Measurements from ENCODE around the gene BSG. TPM values are rescaled to one million over a fixed set of nuclear protein-coding genes. Genes with fewer than 3 reads are reported as not detected.

BSG gene
- total and polyA plus RNA-seq, 12 donors, result 829 to 5,252 (median 1,705) TPM

DNA sequence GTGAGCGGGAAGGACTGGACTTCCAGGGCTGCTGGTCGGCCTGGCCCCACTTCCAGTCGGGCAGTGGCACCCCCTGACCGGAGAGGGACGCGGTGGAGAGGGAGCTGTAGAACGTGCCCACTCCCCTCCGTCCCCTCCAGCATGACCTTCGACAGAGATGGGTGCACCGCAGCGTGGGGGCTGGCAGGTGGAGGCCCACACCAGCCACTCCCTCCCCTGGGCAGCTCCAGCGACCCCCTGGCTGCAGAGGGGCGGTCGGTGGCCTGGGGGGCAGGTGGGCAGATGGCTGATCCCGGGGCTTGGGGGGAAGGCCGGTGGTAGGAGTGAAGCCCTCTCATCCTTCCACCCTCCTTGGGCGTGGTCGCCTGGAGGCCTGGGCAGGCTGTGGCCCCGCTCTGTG, 19.7 kb downstream of the BSG start:
- ATAC-seq (no peak), DNase-seq (no peak)
- H3K27me3 ChIP-seq, result peaks cover 27 to 60% (median 50%) of the 10 kb centered on the region in 7 donors
- no peaks in the 10 kb centered on the region for H3K9me3 ChIP-seq
- H3K27ac ChIP-seq, result no peak overlapping the region
- no peak overlapping the region for H3K4me3 ChIP-seq
- 79 to 82% methylated on average over 19 of the region's 19 CpGs for WGBS, 2 donors
- intact Hi-C loops (cut with DNase I), result loop anchor here in 1 of 10 donors (10.0 kb wide), 1 partner anchor 143 kb away; no protein-coding TSS in a partner anchor
- TF ChIP-seq CTCF (IDR thresholded peaks at IDR 0.05), result no peak
- peaks cover 3 to 28% (median 17%) of the 10 kb centered on the region in 9 donors for H3K4me1 ChIP-seq
- H3K36me3 ChIP-seq, result no peaks in the 10 kb centered on the region

DNA sequence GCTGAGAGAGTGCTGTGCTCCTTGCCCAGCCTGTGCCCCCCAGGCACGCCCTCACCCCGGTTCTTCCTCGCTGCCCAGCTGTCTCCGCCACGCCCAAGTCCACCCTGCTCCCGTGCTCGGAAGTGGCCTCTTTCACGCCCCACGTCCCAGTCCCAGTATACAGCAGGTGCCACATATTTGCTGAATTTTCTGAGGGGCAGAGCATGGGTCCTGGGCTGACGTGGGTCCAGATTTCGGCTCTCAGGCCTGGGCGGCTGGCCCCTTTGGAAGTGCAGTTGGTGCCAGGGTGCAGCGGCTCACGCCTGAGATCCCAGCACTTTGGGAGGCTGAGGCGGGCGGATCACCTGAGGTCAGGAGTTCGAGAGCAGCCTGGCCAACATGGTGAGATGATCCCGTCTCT, 20.7 kb downstream of the BSG start:
- TF ChIP-seq CTCF (IDR thresholded peaks at IDR 0.05), result no peak
- Histone ChIP-seq H3K27me3 (peaks cover 27 to 53% (median 42%) of the 10 kb centered on the region in 7 donors), H3K36me3 (no peaks in the 10 kb centered on the region), H3K4me3 (no peak overlapping the region), H3K4me1 (peaks cover 3 to 24% (median 14%) of the 10 kb centered on the region in 9 donors), H3K27ac (no peak overlapping the region), H3K9me3 (no peaks in the 10 kb centered on the region)
- WGBS, 2 donors, result 79 to 88% methylated on average over 18 of the region's 18 CpGs
- intact Hi-C loops (cut with DNase I), result loop anchor here in 1 of 10 donors (10.0 kb wide), 1 partner anchor 142 kb away; no protein-coding TSS in a partner anchor
- no peak for ATAC-seq
- no peak for DNase-seq

- Histone ChIP-seq H3K27me3 (peaks cover 26 to 48% (median 38%) of the 10 kb centered on the region in 7 donors), H3K9me3 (no peaks in the 10 kb centered on the region), H3K36me3 (no peaks in the 10 kb centered on the region), H3K4me3 (no peak overlapping the region), H3K4me1 (peaks cover under 1 to 20% (median 9%) of the 10 kb centered on the region in 9 donors), H3K27ac (no peak overlapping the region)
- 67 to 73% methylated on average over 9 of the region's 9 CpGs for WGBS, 2 donors
- intact Hi-C loops (cut with DNase I), result loop anchor here in 1 of 10 donors (10.0 kb wide), 1 partner anchor 141 kb away; no protein-coding TSS in a partner anchor
- ATAC-seq (no peak), DNase-seq (no peak)
- TF ChIP-seq CTCF (IDR thresholded peaks at IDR 0.05), result no peak
Measured at GRCh38 chr19:593505-593904, 21.1 kb downstream of the BSG start.

DNA sequence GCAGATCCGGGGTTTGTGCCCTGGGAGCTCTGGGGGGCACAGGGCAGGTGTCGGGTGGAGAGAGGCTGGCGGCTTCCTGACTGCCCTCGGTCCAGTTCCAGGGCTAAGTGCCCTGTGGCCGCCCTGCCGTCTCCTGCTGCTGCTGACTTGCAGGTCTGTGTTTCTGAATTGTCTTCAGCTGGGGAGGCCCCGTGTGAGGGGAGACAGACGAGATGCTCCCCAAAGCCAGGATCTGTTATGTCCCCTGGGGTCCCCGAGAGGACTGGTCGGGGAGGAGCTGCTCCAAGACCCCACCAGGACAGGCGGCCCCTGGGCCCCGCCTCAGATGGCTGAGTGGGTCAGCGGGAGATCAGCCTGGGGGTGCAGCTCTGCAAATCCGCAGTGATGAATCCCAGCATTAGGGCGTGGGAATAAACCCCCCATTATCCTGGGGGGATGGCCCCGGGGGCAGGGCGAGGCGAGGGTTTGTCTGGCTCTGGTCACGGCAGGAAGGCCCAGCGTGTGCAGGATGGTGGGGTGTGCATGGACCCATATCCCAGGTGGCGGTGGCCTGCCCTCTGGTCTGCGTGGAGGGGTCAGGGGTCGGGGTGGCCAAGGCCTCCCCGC, 22.0 kb downstream of the BSG start:
- no peak overlapping the region for H3K4me3 ChIP-seq
- H3K4me1 ChIP-seq, result peaks cover 0 to 11% (median 1%) of the 10 kb centered on the region in 9 donors
- H3K36me3 ChIP-seq, result no peaks in the 10 kb centered on the region
- no peaks in the 10 kb centered on the region for H3K9me3 ChIP-seq
- no peak for ATAC-seq
- DNase-seq, result no peak
- H3K27ac ChIP-seq, result no peak overlapping the region
- TF ChIP-seq CTCF (IDR thresholded peaks at IDR 0.05), result no peak
- intact Hi-C loops (cut with DNase I), result loop anchor here in 1 of 10 donors (10.0 kb wide), 1 partner anchor 140 kb away; no protein-coding TSS in a partner anchor
- H3K27me3 ChIP-seq, result peaks cover 17 to 40% (median 29%) of the 10 kb centered on the region in 7 donors
- WGBS, 2 donors, result 78 to 79% methylated on average over 24 of the region's 24 CpGs

All from heart right ventricle (tissue), 16 donors.